ENCODE data around the gene TOP3B.

GRCh38 chr22:21968452-21969129 is 14.0 kb downstream of the TOP3B start:
- TF ChIP-seq CTCF (conservative IDR thresholded peaks at IDR 0.05) (no peak), EZH2 (IDR thresholded peaks at IDR 0.05; ENCODE audit: low read depth) (no peak)

All from PC-9 (cell line).